Activated T-helper 1 cell treated with anti-CD3 and anti-CD28 coated beads, Interleukin-12 subunit alpha, Interleukin-12 subunit beta, Interleukin-2, Interleukin-4 antibody, amounts not matched to agents 30 ng/mL and 10 ng/mL and 1 ng/mL, durations not matched to agents 14 hours and 24 hours and 36 hours (primary cell): ENCODE measurements around the gene ZNF394. TPM values are rescaled to one million over a fixed set of nuclear protein-coding genes. Genes with fewer than 3 reads are reported as not detected.
"Not testable (repeated sequence)": the region's sequence is repeated elsewhere in the genome, so short reads cannot be mapped to it uniquely, and the experiment has no call there.

Source experiments
- DNase-seq: peaks from one replicate; pipeline ENCODE4 v3.0.0; 2021; ENCODE audit warnings: low spot score
- H3K27ac Mint-ChIP-seq: one replicate; pipeline ENCODE4 v1.8.0; 2021; ENCODE audit warnings: mild to moderate bottlenecking, mixed read lengths
- H3K27me3 Mint-ChIP-seq: one replicate; pipeline ENCODE4 v1.8.0; 2022; ENCODE audit warnings: mild to moderate bottlenecking, moderate library complexity, mixed read lengths; ENCODE audit not compliant: insufficient read depth
- H3K36me3 Mint-ChIP-seq: one replicate; pipeline ENCODE4 v1.8.0; 2021; ENCODE audit warnings: low read depth, mixed read lengths
- H3K4me1 Mint-ChIP-seq: one replicate; pipeline ENCODE4 v1.8.0; 2021; ENCODE audit warnings: low read depth, mixed read lengths
- H3K4me3 Mint-ChIP-seq: one replicate; pipeline ENCODE4 v1.8.0; 2021; ENCODE audit warnings: mild to moderate bottlenecking, moderate library complexity, mixed read lengths
- H3K9me3 Mint-ChIP-seq: one replicate; pipeline ENCODE4 v1.8.0; 2021; ENCODE audit warnings: mixed read lengths
- intact Hi-C: fragments of 100-400 bp; cut with micrococcal nuclease; formaldehyde crosslinking; loops from one replicate; pipeline ENCODE4 v1.15.1; 2024
- total RNA-seq: library from RNA; stranded (reverse); gene quantifications from 2 replicates; pipeline ENCODE4 v1.2.3, GENCODE V29; 2022

The ZNF394 gene
- 38.3 and 40.8 TPM in 2 replicates for total RNA-seq

- Mint-ChIP-seq H3K4me1 (peaks cover 12% of the 10 kb centered on the region), H3K36me3 (peaks cover 23% of the 10 kb centered on the region), H3K27me3 (no peaks in the 10 kb centered on the region), H3K4me3 (peak within 1 kb of the TSS; percentile 99), H3K9me3 (peaks cover 7% of the 10 kb centered on the region), H3K27ac (peak within 1 kb of the TSS; percentile 100)
- DNase-seq: peak; percentile 87
- intact Hi-C loops: loop anchor here (1.0 to 5.0 kb wide), 6 partner anchors 28 to 582 kb away; partner anchors contain the start of genes FAM200A, TRIM4, ZNF3 and ZNF655
Observed at GRCh38 chr7:99499721-99500636, at the start of gene ZNF394. Gene ZNF394 (minus strand): TSS chr7:99500281. CDS start chr7:99500093, 188 bp downstream.

- peaks cover 30% of the 10 kb centered on the region for H3K9me3 Mint-ChIP-seq
- peak overlapping the region; percentile 30 for H3K4me3 Mint-ChIP-seq
- intact Hi-C loops, H3K27ac Mint-ChIP-seq, H3K27me3 Mint-ChIP-seq, DNase-seq: not testable (repeated sequence)
- peaks cover 21% of the 10 kb centered on the region for H3K4me1 Mint-ChIP-seq
- H3K36me3 Mint-ChIP-seq: peaks cover 17% of the 10 kb centered on the region
Observed at GRCh38 chr7:99549545-99549944, 49.5 kb upstream of the ZNF394 start.

GRCh38 chr7:99545308-99545707 is 45.2 kb upstream of the ZNF394 start:
- H3K4me3 Mint-ChIP-seq, H3K27me3 Mint-ChIP-seq, H3K27ac Mint-ChIP-seq, intact Hi-C loops, DNase-seq, H3K4me1 Mint-ChIP-seq: not testable (repeated sequence)
- Mint-ChIP-seq H3K9me3 (peaks cover 56% of the 10 kb centered on the region), H3K36me3 (peaks cover 17% of the 10 kb centered on the region)

- no peaks in the 10 kb centered on the region for H3K4me1 Mint-ChIP-seq
- H3K4me3 Mint-ChIP-seq: no peak overlapping the region
- H3K27me3 Mint-ChIP-seq: no peaks in the 10 kb centered on the region
- no peak overlapping the region for H3K27ac Mint-ChIP-seq
- DNase-seq: no peak
- H3K9me3 Mint-ChIP-seq: peaks cover 50% of the 10 kb centered on the region
- H3K36me3 Mint-ChIP-seq: peaks cover 11% of the 10 kb centered on the region
- intact Hi-C loops: no loop called here
Observed at GRCh38 chr7:99543916-99544315, 43.8 kb upstream of the ZNF394 start.

GRCh38 chr7:99543081-99543671 is 43.1 kb upstream of the ZNF394 start:
- no peak overlapping the region for H3K4me3 Mint-ChIP-seq
- H3K4me1 Mint-ChIP-seq: no peaks in the 10 kb centered on the region
- no peaks in the 10 kb centered on the region for H3K27me3 Mint-ChIP-seq
- H3K36me3 Mint-ChIP-seq: peaks cover 7% of the 10 kb centered on the region
- intact Hi-C loops: no loop called here
- H3K9me3 Mint-ChIP-seq: peaks cover 53% of the 10 kb centered on the region
- no peak overlapping the region for H3K27ac Mint-ChIP-seq
- DNase-seq: no peak

- H3K4me3 Mint-ChIP-seq: no peak overlapping the region
- no peak for DNase-seq
- peaks cover 6% of the 10 kb centered on the region for H3K36me3 Mint-ChIP-seq
- no peaks in the 10 kb centered on the region for H3K27me3 Mint-ChIP-seq
- no peak overlapping the region for H3K27ac Mint-ChIP-seq
- H3K9me3 Mint-ChIP-seq: peaks cover 57% of the 10 kb centered on the region
- H3K4me1 Mint-ChIP-seq: no peaks in the 10 kb centered on the region
- intact Hi-C loops: no loop called here
Observed at GRCh38 chr7:99541212-99541611, 41.1 kb upstream of the ZNF394 start.

- Mint-ChIP-seq H3K4me3 (no peak overlapping the region), H3K27me3 (no peaks in the 10 kb centered on the region), H3K36me3 (peaks cover 6% of the 10 kb centered on the region), H3K27ac (no peak overlapping the region), H3K9me3 (peaks cover 57% of the 10 kb centered on the region), H3K4me1 (no peaks in the 10 kb centered on the region)
- intact Hi-C loops: no loop called here
- no peak for DNase-seq
Observed at GRCh38 chr7:99540542-99540941, 40.5 kb upstream of the ZNF394 start.

- H3K36me3 Mint-ChIP-seq: peaks cover 6% of the 10 kb centered on the region
- intact Hi-C loops: no loop called here
- H3K27me3 Mint-ChIP-seq: no peaks in the 10 kb centered on the region
- no peak overlapping the region for H3K27ac Mint-ChIP-seq
- peaks cover 57% of the 10 kb centered on the region for H3K9me3 Mint-ChIP-seq
- no peaks in the 10 kb centered on the region for H3K4me1 Mint-ChIP-seq
- no peak for DNase-seq
- H3K4me3 Mint-ChIP-seq: no peak overlapping the region
Observed at GRCh38 chr7:99539213-99539811, 39.2 kb upstream of the ZNF394 start.

- no peak overlapping the region for H3K27ac Mint-ChIP-seq
- H3K36me3 Mint-ChIP-seq: peaks cover 30% of the 10 kb centered on the region
- H3K9me3 Mint-ChIP-seq: peaks cover 62% of the 10 kb centered on the region
- DNase-seq: no peak
- H3K4me1 Mint-ChIP-seq: no peaks in the 10 kb centered on the region
- no peak overlapping the region for H3K4me3 Mint-ChIP-seq
- intact Hi-C loops: no loop called here
- no peaks in the 10 kb centered on the region for H3K27me3 Mint-ChIP-seq
Observed at GRCh38 chr7:99535667-99536066, 35.6 kb upstream of the ZNF394 start.

GRCh38 chr7:99531354-99531765 is 31.3 kb upstream of the ZNF394 start:
- Mint-ChIP-seq H3K27ac (no peak overlapping the region), H3K27me3 (no peaks in the 10 kb centered on the region), H3K9me3 (peaks cover 60% of the 10 kb centered on the region), H3K36me3 (peaks cover 69% of the 10 kb centered on the region), H3K4me1 (no peaks in the 10 kb centered on the region), H3K4me3 (no peak overlapping the region)
- intact Hi-C loops: no loop called here
- DNase-seq: no peak

- intact Hi-C loops: no loop called here
- Mint-ChIP-seq H3K27me3 (no peaks in the 10 kb centered on the region), H3K4me3 (no peak overlapping the region), H3K4me1 (peaks cover 5% of the 10 kb centered on the region), H3K27ac (no peak overlapping the region), H3K36me3 (peaks cover 66% of the 10 kb centered on the region), H3K9me3 (peaks cover 35% of the 10 kb centered on the region)
- no peak for DNase-seq
Observed at GRCh38 chr7:99525713-99526440, 25.8 kb upstream of the ZNF394 start.

GRCh38 chr7:99521399-99521798 is 21.3 kb upstream of the ZNF394 start:
- intact Hi-C loops: no loop called here
- no peak for DNase-seq
- Mint-ChIP-seq H3K27ac (no peak overlapping the region), H3K36me3 (peaks cover 49% of the 10 kb centered on the region), H3K27me3 (no peaks in the 10 kb centered on the region), H3K9me3 (peaks cover 10% of the 10 kb centered on the region), H3K4me3 (no peak overlapping the region), H3K4me1 (peaks cover 5% of the 10 kb centered on the region)
